ENCODE measurements around the gene TNNI2.

TNNI2 gene

GRCh38 chr11:1820463-1821325 is 18.1 kb upstream of the TNNI2 start:
- DNase-seq (ENCODE audit: low read depth in 3 of 3, low spot score in 1 of 3) = no peak

DNA sequence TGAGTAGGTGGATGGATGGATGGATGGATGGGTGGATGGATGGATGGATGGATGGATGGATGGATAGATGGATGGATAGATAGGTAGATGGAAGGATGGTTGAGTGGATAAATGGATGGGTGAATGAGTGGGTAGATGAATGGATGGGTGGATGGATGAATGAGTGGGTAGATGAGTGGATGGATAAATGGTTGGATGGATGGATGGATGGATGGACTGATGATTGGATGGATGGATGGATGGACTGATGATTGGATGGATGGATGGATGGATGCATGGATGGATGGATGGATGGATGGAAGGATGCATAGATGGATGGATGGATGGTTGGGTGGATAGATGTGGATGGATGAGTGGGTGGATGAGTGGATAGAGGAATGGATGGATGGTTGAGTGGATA is 17.2 kb upstream of the TNNI2 start:
- DNase-seq (ENCODE audit: low read depth in 3 of 3, low spot score in 1 of 3) = no peak

GRCh38 chr11:1822648-1823375 is 16.0 kb upstream of the TNNI2 start:
- no peak for DNase-seq (ENCODE audit: low read depth in 3 of 3, low spot score in 1 of 3)

- DNase-seq (ENCODE audit: low read depth in 3 of 3, low spot score in 1 of 3) = no peak
These were observed 15.2 kb upstream of the TNNI2 start for GRCh38 chr11:1823376-1824220.

DNA sequence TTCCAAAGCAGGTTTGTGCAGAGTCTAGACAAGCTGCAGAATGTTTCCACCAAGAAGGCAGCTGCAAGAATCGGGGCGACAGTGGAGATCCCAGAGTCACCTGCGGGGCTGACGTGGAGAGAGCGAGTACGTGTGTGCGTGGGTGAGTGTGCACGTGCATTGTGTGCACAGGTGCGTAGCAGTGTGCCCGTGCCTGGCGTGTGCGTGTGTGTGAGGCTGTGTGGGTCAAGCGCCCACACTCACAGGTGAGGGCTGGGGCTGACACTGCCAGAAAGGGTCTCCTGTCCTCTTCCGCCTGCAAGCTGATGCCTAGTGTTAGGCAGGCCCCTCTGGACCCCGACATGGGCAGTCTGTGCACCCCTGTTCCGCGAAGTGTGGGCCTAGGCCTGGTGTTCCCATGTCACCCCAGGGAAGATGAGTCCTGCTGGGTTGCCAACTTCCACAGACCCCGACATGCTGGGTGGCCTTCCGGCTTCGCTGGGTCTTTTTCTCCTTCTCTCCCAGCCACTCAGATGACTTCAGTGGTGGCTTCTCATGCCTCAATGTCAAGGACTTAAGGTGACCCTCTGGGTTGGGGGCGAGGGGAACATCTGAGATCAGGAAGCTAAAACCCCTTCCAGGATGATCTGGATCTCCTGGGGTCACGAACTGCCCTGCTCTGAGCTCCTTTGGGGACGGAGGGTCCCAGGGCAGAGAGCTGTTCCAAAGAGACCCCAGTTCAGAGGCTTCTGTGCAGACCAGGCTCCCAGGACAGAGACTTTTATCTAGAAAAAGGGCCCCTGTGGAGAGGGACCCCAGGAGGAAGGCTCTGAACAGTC is 14.4 kb upstream of the TNNI2 start:
- no peak for DNase-seq (ENCODE audit: low read depth in 3 of 3, low spot score in 1 of 3)

DNA sequence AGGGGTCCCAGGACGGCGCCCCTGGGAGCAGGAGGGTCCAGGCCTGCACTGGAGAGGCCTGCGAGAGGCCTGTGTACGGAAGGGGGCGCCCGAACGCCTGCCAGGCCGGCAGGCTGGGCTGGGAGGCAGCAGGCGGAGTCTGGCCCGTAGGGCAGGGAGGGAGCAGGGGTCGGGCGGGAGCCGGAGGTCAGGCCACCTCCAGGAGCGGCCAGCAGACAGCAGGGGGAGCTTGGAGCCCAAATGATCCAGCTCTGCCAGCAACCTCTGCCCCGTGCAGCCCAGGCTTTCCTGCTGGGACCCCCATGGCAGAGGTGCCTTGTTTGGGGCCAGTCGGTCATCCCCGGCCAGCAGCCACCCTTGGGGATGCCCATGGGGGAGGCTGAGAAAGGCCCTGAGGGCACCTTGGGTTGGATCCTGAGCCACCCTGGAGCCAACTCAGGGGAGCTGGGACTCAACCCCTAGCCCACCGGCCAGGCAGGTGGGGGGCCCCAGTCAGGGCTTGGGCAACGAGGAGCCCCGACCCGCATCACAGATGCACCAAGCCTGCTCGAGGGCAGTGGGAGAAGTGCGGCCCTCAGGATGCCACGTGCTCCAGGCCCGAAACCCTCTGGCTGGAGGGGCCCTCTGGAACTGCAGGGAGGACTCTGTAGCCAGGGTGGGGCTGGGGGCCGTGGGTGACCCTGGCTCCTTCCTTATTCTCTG is 13.6 kb upstream of the TNNI2 start:
- DNase-seq (ENCODE audit: low read depth in 3 of 3, low spot score in 1 of 3) = no peak

DNA sequence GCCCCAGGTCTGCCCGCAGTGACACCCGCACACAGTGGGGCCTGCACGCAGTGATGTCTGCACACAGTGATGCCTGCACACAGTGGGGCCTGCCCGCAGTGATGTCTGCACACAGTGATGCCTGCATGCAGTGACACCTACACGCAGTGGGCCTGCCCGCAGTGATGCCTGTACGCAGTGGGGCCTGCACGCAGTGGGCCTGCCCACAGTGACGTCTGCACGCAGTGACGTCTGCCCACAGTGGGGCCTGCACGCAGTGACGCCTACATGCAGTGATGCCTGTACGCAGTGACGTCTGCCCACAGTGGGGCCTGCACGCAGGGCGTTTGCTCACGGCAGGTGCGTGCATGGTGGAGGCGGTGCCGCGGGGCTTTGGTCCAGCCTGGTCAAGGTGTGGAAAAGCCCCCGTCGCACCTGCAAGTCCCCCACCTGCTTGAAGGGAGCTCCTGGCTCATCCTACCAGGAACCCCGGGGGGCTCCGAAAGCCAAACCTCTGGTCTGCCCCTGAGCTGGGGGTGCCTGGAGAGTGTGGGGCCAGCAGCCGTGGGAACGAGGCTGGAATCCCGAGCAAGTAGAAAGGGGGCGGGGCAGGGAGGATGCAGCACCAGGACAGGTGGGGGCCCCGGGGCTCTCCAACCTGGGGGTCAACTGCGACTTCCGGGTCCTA is 12.9 kb upstream of the TNNI2 start:
- no peak for DNase-seq (ENCODE audit: low read depth in 3 of 3, low spot score in 1 of 3)

- no peak for DNase-seq (ENCODE audit: low read depth in 3 of 3, low spot score in 1 of 3)
These were observed 12.2 kb upstream of the TNNI2 start for GRCh38 chr11:1826552-1827094.

DNA sequence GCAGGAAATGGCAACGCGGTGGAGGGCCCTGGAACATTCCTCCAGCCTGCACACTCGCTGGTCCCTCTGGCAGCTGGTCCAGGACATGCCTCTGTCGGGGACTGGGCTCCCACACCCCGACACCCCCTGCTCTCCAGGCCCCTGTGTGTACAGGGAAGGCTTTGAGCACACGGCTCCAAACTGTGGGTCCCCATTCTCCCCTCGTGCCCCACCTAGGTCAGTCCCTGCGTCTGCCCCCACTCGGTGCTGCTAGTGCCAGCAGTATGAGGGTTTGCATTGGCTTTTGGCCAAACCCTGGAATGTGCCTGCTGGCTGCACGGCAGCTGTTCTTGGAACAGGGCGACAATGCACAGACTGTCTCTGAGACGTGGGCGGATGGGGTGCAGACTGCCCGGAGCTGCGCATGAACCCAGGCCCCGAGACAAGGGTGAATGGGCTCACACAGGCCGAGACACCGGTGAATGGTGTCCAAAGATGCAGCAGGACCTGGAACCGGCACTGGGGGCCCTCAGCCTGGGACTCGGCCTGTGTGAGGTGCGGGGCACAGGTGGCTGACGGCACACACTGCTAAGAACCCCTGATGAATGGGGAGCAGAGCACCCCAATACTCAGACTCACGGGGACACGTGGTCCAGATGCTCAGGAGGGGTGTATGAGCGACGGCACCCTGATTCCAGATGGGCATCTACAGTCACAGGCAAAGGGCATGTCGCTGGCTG is 11.5 kb upstream of the TNNI2 start:
- DNase-seq (ENCODE audit: low read depth in 3 of 3, low spot score in 1 of 3) = no peak

DNA sequence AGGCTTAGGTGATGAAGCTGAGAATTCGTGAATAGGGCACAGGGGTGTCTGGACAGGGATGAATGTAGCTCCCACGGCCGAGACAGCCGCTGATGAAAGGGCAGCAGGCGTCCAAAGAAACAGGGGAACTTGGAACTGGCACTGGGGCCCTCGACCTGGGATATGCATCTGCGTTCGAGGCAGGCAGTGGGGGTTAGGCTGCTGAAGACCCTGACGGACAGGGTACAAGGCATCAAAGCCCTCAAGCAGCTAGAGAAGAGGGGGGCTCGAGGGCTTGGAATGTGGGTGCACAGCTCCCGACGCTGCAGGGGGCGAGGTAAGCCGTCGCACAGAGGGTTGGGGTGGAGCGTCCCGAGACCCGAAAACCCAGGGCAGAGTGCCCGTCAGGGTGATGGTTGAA is 10.8 kb upstream of the TNNI2 start:
- no peak for DNase-seq (ENCODE audit: low read depth in 3 of 3, low spot score in 1 of 3)

- DNase-seq (ENCODE audit: low read depth in 3 of 3, low spot score in 1 of 3) = no peak
These were observed 10.2 kb upstream of the TNNI2 start for GRCh38 chr11:1828542-1828941.

GRCh38 chr11:1829039-1829820 is 9.6 kb upstream of the TNNI2 start:
- no peak for DNase-seq (ENCODE audit: low read depth in 3 of 3, low spot score in 1 of 3)

DNA sequence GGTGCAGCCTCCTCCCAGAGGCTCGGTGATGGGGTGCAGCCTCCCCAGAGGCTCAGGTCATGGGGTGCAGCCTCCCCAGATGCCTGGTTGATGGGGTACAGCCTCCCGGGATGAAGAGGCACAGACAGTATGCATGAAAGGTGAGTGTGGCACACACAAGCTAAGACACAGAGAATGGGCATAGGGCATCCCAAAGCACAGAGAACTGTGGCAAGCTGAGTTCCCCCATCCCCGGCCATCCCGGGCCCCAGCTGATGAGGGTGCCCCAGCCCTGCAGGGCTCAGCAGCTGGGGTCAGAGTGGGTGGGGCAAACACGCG is 8.8 kb upstream of the TNNI2 start:
- no peak for DNase-seq (ENCODE audit: low read depth in 3 of 3, low spot score in 1 of 3)

- DNase-seq (ENCODE audit: low read depth in 3 of 3, low spot score in 1 of 3) = no peak
These were observed 8.2 kb upstream of the TNNI2 start for GRCh38 chr11:1830322-1831223.

DNA sequence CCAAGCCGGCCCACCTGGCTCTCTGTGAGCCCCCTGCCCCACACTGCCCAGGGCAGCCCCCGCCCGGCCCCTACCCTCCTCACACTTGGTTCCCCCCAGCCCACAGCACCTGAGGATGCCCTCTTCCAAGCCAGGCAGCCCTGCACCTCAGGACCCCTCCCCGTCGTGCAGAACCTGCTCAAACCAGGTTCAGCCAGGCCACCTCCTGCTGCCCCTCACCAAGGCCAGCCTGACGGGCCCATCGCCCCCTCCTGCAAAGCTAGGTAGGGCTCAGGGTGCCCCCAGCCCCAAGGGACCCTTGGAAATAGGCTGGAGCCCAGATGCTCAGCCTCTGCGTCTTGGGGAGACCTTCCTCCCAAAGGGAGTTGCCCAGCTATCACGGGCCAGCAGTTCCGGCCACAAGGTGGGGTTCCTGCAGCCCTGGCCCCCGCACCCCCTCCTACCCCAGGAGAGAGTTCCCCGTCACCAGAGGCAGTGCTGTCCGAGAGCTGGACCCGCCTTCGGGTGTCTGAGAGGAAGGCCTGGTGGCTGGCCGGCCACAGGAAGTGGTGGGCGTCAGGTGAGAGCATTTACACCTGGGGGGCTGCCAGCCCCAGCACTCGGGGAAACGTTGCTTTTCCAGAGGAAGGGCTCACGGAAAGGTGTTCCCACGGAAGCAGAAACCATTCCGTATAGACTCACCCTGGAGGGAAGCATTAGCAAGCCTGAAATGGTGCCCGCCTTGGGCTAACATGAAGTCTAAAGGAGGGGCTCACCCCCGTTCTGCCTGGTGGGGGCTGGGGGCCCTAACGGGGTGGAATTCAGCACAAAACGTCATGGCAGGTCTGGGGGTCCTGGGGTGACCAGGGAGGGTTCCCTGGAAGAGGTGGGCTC is 7.2 kb upstream of the TNNI2 start:
- DNase-seq (ENCODE audit: low read depth in 3 of 3, low spot score in 1 of 3) = no peak
